Neural progenitor cell (in vitro differentiated cells): Measurements from ENCODE around the gene LGALSL. TPM values are rescaled to one million over a fixed set of nuclear protein-coding genes. Genes with fewer than 3 reads are reported as not detected.

Experiments used
- DNase-seq: peaks from one replicate; pipeline ENCODE4 v3.0.0-alpha.2; 2016; ENCODE audit warnings: low spot score
- H2AFZ ChIP-seq: fragments of 200-600 bp; sonication (generic); replicated peaks from 2 replicates; pipeline ENCODE4 v1.6.1; 2016; ENCODE audit warnings: antibody characterized with exemption
- H3F3A ChIP-seq: fragments of 200-600 bp; sonication (generic); 2 replicates; pipeline ENCODE4 v1.6.1; 2016; ENCODE audit warnings: antibody characterized with exemption, low read depth
- H3K27ac ChIP-seq: fragments of 200-600 bp; sonication (generic); 2 replicates; pipeline ENCODE4 v1.5.1; 2016; ENCODE audit warnings: mild to moderate bottlenecking
- H3K27me3 ChIP-seq: fragments of 200-600 bp; sonication (generic); 2 replicates; pipeline ENCODE4 v1.6.1; 2016; ENCODE audit warnings: mild to moderate bottlenecking, moderate library complexity
- H3K36me3 ChIP-seq: fragments of 200-600 bp; sonication (generic); 2 replicates; pipeline ENCODE4 v1.5.1; 2016
- H3K4me1 ChIP-seq: fragments of 200-600 bp; sonication (generic); 2 replicates; pipeline ENCODE4 v1.6.1; 2016; ENCODE audit warnings: mixed run types
- H3K4me2 ChIP-seq: fragments of 200-600 bp; sonication (generic); 2 replicates; pipeline ENCODE4 v1.6.1; 2016
- H3K4me3 ChIP-seq: fragments of 200-600 bp; sonication (generic); 2 replicates; pipeline ENCODE4 v1.5.1; 2016
- H3K79me2 ChIP-seq: fragments of 200-600 bp; sonication (generic); 2 replicates; pipeline ENCODE4 v1.6.1; 2016; ENCODE audit warnings: low read depth
- H3K9ac ChIP-seq: fragments of 200-600 bp; sonication (generic); 2 replicates; pipeline ENCODE4 v1.6.1; 2016
- H3K9me3 ChIP-seq: fragments of 200-600 bp; sonication (generic); 2 replicates; pipeline ENCODE4 v1.5.1; 2016; ENCODE audit warnings: low read depth
- H4K20me1 ChIP-seq: fragments of 200-600 bp; sonication (generic); 2 replicates; pipeline ENCODE4 v1.6.1; 2016; ENCODE audit warnings: low read depth
- H3K27ac Mint-ChIP-seq: 3 replicates; pipeline ENCODE4 v1.8.0; 2021; ENCODE audit warnings: mixed read lengths
- H3K27me3 Mint-ChIP-seq: 2 replicates; pipeline ENCODE4 v1.8.0; 2022; ENCODE audit warnings: low read depth, mild to moderate bottlenecking, inconsistent platforms, moderate library complexity, mixed read lengths; ENCODE audit not compliant: insufficient read depth
- H3K36me3 Mint-ChIP-seq: 3 replicates; pipeline ENCODE4 v1.8.0; 2021; ENCODE audit warnings: mixed read lengths
- H3K4me1 Mint-ChIP-seq: 3 replicates; pipeline ENCODE4 v1.8.0; 2021; ENCODE audit warnings: mixed read lengths
- H3K4me3 Mint-ChIP-seq: 3 replicates; pipeline ENCODE4 v1.8.0; 2021; ENCODE audit warnings: mild to moderate bottlenecking, moderate library complexity, mixed read lengths
- H3K9me3 Mint-ChIP-seq: 3 replicates; pipeline ENCODE4 v1.8.0; 2020; ENCODE audit warnings: mixed read lengths
- CTCF ChIP-seq: fragments of 200-600 bp; sonication (generic); IDR thresholded peaks from 2 replicates; pipeline ENCODE4 v1.5.1; 2017; ENCODE audit warnings: antibody characterized with exemption, mild to moderate bottlenecking
- EZH2 ChIP-seq: fragments of 200-600 bp; sonication (generic); IDR thresholded peaks from 2 replicates; pipeline ENCODE4 v1.6.1; 2017; ENCODE audit warnings: antibody characterized with exemption, mild to moderate bottlenecking, moderate library complexity
- EZH2phosphoT487 ChIP-seq: fragments of 200-600 bp; sonication (generic); IDR thresholded peaks from 2 replicates; pipeline ENCODE4 v1.6.1; 2017; ENCODE audit warnings: antibody characterized with exemption
- total RNA-seq: library from RNA; depleted of rRNA; stranded (reverse); fragments of >200 nt; gene quantifications from 2 replicates; pipeline ENCODE4 v1.2.3, GENCODE V29; 2015; ENCODE audit warnings: low replicate concordance

LGALSL gene
- total RNA-seq, 1 donor from 2014 or later: 31.1 TPM

- peaks cover 2% of the 10 kb centered on the region for H3K27me3 Mint-ChIP-seq
- H3K4me1 Mint-ChIP-seq: peaks cover under 1% of the 10 kb centered on the region
- Histone ChIP-seq H3F3A (no peaks in the 10 kb centered on the region), H2AFZ (no peak overlapping the region), H3K9ac (no peak overlapping the region), H3K36me3 (no peaks in the 10 kb centered on the region), H3K79me2 (no peaks in the 10 kb centered on the region), H3K4me2 (no peak overlapping the region), H3K4me3 (no peak overlapping the region), H3K9me3 (no peaks in the 10 kb centered on the region), H4K20me1 (no peaks in the 10 kb centered on the region), H3K27ac (no peak overlapping the region), H3K4me1 (no peaks in the 10 kb centered on the region), H3K27me3 (no peaks in the 10 kb centered on the region)
- H3K27ac Mint-ChIP-seq: no peak overlapping the region
- H3K4me3 Mint-ChIP-seq: no peak overlapping the region
- H3K36me3 Mint-ChIP-seq: no peaks in the 10 kb centered on the region
- TF ChIP-seq EZH2: no peak
- no peak for DNase-seq
- H3K9me3 Mint-ChIP-seq: peaks cover 4% of the 10 kb centered on the region
Measured at GRCh38 chr2:64434039-64434657, 19.8 kb upstream of the LGALSL start.

- H3K36me3 ChIP-seq: no peaks in the 10 kb centered on the region
- H3K4me1 Mint-ChIP-seq: peaks cover 21% of the 10 kb centered on the region
- H3K27ac ChIP-seq: no peak overlapping the region
- H3K27ac Mint-ChIP-seq: no peak overlapping the region
- H3K4me2 ChIP-seq: no peak overlapping the region
- no peaks in the 10 kb centered on the region for H3K36me3 Mint-ChIP-seq
- DNase-seq: no peak
- H4K20me1 ChIP-seq: no peaks in the 10 kb centered on the region
- H3K4me1 ChIP-seq: peaks cover 7% of the 10 kb centered on the region
- H3K79me2 ChIP-seq: no peaks in the 10 kb centered on the region
- no peaks in the 10 kb centered on the region for H3F3A ChIP-seq
- no peak overlapping the region for H2AFZ ChIP-seq
- no peaks in the 10 kb centered on the region for H3K27me3 ChIP-seq
- TF ChIP-seq CTCF (no peak), EZH2phosphoT487 (no peak)
- no peak overlapping the region for H3K4me3 ChIP-seq
- peaks cover 5% of the 10 kb centered on the region for H3K9me3 Mint-ChIP-seq
- H3K9ac ChIP-seq: no peak overlapping the region
- no peaks in the 10 kb centered on the region for H3K9me3 ChIP-seq
- H3K27me3 Mint-ChIP-seq: peaks cover 5% of the 10 kb centered on the region
- H3K4me3 Mint-ChIP-seq: no peak overlapping the region
Measured at GRCh38 chr2:64437883-64438282, 16.1 kb upstream of the LGALSL start.

GRCh38 chr2:64439194-64439593 lies 14.8 kb upstream of the LGALSL start:
- Mint-ChIP-seq H3K4me3 (no peak overlapping the region), H3K27me3 (peaks cover 4% of the 10 kb centered on the region), H3K4me1 (peaks cover 25% of the 10 kb centered on the region), H3K9me3 (peaks cover 5% of the 10 kb centered on the region), H3K27ac (no peak overlapping the region), H3K36me3 (no peaks in the 10 kb centered on the region)
- TF ChIP-seq EZH2 (no peak), EZH2phosphoT487 (no peak), CTCF (no peak)
- Histone ChIP-seq H3K27ac (no peak overlapping the region), H3K79me2 (no peaks in the 10 kb centered on the region), H3K4me2 (no peak overlapping the region), H3F3A (no peaks in the 10 kb centered on the region), H3K9me3 (no peaks in the 10 kb centered on the region), H3K27me3 (no peaks in the 10 kb centered on the region), H3K4me3 (no peak overlapping the region), H3K4me1 (peaks cover 12% of the 10 kb centered on the region), H3K9ac (no peak overlapping the region), H3K36me3 (no peaks in the 10 kb centered on the region), H2AFZ (no peak overlapping the region), H4K20me1 (no peaks in the 10 kb centered on the region)
- DNase-seq: no peak

GRCh38 chr2:64440843-64441242 lies 13.1 kb upstream of the LGALSL start:
- Mint-ChIP-seq H3K36me3 (no peaks in the 10 kb centered on the region), H3K27me3 (peaks cover 4% of the 10 kb centered on the region), H3K27ac (no peak overlapping the region), H3K9me3 (peaks cover 5% of the 10 kb centered on the region), H3K4me1 (peaks cover 25% of the 10 kb centered on the region), H3K4me3 (no peak overlapping the region)
- Histone ChIP-seq H4K20me1 (no peaks in the 10 kb centered on the region), H3K9me3 (no peaks in the 10 kb centered on the region), H3K36me3 (no peaks in the 10 kb centered on the region), H3K9ac (no peak overlapping the region), H3K4me2 (no peak overlapping the region), H3K27me3 (no peaks in the 10 kb centered on the region), H2AFZ (no peak overlapping the region), H3K79me2 (no peaks in the 10 kb centered on the region), H3F3A (no peaks in the 10 kb centered on the region), H3K4me3 (no peak overlapping the region), H3K4me1 (peaks cover 12% of the 10 kb centered on the region), H3K27ac (no peak overlapping the region)
- DNase-seq: peak; percentile 20
- TF ChIP-seq CTCF (no peak), EZH2phosphoT487 (no peak), EZH2 (no peak)
